T-helper 22 cell (primary cell): ENCODE results near the gene RSAD2.

Experiments used
- DNase-seq: peaks from one replicate; pipeline ENCODE4 v3.0.0-alpha.2; 2020; ENCODE audit warnings: low read depth

RSAD2 gene

GRCh38 chr2:6945821-6946220 is 68.2 kb downstream of the RSAD2 start:
- DNase-seq: no peak

GRCh38 chr2:6946722-6947121 is 69.1 kb downstream of the RSAD2 start:
- no peak for DNase-seq
